ENCODE data around the gene LRP1. TPM values are rescaled to one million over a fixed set of nuclear protein-coding genes. Genes with fewer than 3 reads are reported as not detected.
A peak's percentile ranks its signal among the peaks of the same experiment; 100 is the strongest.

Gene LRP1
- total RNA-seq, 1 experiment from 2014 or later = 9.0 TPM

DNA sequence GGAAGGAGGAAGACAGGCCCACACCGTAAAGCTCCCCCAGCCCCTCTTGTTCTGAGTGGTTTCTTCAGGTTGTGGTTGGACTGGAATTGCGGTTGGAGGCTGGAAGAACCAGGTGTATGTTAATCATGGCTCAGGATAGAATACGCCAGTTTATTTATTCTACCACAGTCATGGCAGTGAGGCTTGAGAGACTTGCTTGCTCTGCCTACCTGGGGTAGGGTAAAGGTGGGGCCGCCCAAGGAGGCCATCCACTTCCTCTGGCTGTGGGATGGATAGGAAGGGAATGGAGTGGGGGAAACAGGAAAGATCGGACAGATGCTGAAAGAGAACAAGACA, 109.3 kb downstream of the LRP1 start:
- ATAC-seq (no peak), DNase-seq (ENCODE audit: low read depth, low spot score) (no peak)
- Histone ChIP-seq H3K4me3 (ENCODE audit: low read depth in 2 of 2, low read length in 2 of 2) (no peak overlapping the region), H3K27me3 (ENCODE audit: control insufficient read depth, insufficient read depth, low read length) (peaks cover 2% of the 10 kb centered on the region; the same call in 1 of the 2 replicates), H3K9me3 (ENCODE audit: control insufficient read depth, insufficient read depth, low read depth, low read length) (no peaks in the 10 kb centered on the region), H3K4me1 (ENCODE audit: control insufficient read depth, insufficient read depth, low read length) (peaks cover 21% of the 10 kb centered on the region), H3K27ac (ENCODE audit: low read length) (no peak overlapping the region), H3K36me3 (ENCODE audit: control insufficient read depth, insufficient read depth, low read length) (no peaks in the 10 kb centered on the region; the same call in 1 of the 2 replicates)
- in situ Hi-C loops (cut with HindIII; ENCODE audit: low pct_unique_long_range_greater_than_20kb, low sequenced_read_pairs) = no loop called here
- intact Hi-C loops (cut with micrococcal nuclease; ENCODE audit: unreplicated experiment) = no loop called here
- no TSS peak for BruUV-seq (replicated peaks)
- ChIA-PET CTCF (interaction anchor here (1.0 to 2.7 kb wide), 2 partner anchors 8 to 24 kb away, joined by 3 to 17 read pairs; partner anchors contain the start of gene SHMT2), POLR2A (no interaction called here)
- TF ChIP-seq, protein P1, sequence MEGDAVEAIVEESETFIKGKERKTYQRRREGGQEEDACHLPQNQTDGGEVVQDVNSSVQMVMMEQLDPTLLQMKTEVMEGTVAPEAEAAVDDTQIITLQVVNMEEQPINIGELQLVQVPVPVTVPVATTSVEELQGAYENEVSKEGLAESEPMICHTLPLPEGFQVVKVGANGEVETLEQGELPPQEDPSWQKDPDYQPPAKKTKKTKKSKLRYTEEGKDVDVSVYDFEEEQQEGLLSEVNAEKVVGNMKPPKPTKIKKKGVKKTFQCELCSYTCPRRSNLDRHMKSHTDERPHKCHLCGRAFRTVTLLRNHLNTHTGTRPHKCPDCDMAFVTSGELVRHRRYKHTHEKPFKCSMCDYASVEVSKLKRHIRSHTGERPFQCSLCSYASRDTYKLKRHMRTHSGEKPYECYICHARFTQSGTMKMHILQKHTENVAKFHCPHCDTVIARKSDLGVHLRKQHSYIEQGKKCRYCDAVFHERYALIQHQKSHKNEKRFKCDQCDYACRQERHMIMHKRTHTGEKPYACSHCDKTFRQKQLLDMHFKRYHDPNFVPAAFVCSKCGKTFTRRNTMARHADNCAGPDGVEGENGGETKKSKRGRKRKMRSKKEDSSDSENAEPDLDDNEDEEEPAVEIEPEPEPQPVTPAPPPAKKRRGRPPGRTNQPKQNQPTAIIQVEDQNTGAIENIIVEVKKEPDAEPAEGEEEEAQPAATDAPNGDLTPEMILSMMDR (IDR thresholded peaks at IDR 0.05) = no peak
- TF ChIP-seq SIN3A (IDR thresholded peaks at IDR 0.05; ENCODE audit: borderline replicate concordance, insufficient read depth, low read depth, low read length) = no peak

DNA sequence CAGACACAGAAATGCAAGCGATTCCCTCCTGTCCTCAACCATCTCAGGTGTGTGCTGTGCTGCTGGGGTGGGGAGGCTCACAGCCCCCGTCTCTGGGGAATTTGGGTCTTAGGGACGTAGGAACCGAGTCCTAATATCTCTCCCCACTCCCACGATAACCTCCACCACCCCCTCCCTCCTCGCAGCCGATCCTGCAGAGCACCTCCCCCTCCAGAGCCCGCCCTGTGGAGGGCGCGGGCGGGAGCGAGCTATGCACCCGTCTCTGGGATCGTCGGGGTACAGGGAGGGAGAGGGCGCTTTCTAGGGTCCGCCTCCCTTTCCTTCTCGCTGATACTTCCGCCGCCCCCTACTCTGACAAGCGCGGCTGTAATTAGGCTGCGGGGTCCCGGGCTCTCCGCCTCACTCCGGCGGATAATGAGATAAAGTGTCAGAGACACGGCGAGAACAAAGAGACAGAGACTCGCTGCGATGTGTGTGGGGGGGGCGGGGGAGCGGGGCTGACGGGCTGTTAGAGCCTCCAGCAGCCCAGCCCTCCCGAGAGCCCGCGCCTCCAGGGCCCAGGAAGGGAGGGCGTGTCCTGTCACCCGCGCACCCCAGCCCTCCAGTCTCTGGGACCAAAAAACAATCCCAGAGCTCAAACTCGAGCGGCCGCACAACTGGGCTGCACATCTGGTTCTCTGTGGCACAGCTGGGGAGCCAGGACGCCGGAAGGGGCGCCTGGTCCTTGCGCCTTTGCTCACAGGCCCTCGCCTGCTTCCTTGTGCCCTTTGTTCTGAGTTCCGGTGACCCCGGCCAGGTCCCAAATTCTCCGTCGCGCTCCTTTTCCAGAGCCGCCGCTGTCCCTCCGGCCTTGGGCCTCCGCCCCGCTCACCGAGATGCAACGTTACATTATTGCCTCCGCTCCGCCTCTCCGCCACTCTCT, 109.9 kb downstream of the LRP1 start:
- Histone ChIP-seq H3K27ac (ENCODE audit: low read length) (no peak overlapping the region), H3K36me3 (ENCODE audit: control insufficient read depth, insufficient read depth, low read length) (no peaks in the 10 kb centered on the region), H3K4me3 (ENCODE audit: low read depth in 2 of 2, low read length in 2 of 2) (peak overlapping the region in 1 of 2 experiments; percentile 67; a peak in 2 of 4 replicates), H3K4me1 (ENCODE audit: control insufficient read depth, insufficient read depth, low read length) (peaks cover 21% of the 10 kb centered on the region), H3K27me3 (ENCODE audit: control insufficient read depth, insufficient read depth, low read length) (peaks cover 2% of the 10 kb centered on the region; the same call in 1 of the 2 replicates), H3K9me3 (ENCODE audit: control insufficient read depth, insufficient read depth, low read depth, low read length) (no peaks in the 10 kb centered on the region)
- ATAC-seq (no peak), DNase-seq (ENCODE audit: low read depth, low spot score) (no peak)
- TF ChIP-seq TCF7L2 (IDR thresholded peaks at IDR 0.05; ENCODE audit: low read depth, low read length) (no peak), POLR2AphosphoS5 (IDR thresholded peaks at IDR 0.05; ENCODE audit: low read depth, low read length) (no peak), REST (IDR thresholded peaks at IDR 0.05; ENCODE audit: insufficient read depth in 1 of 2, low read depth in 2 of 2, low read length in 1 of 2) (no peak), SIN3A (IDR thresholded peaks at IDR 0.05; ENCODE audit: borderline replicate concordance, insufficient read depth, low read depth, low read length) (no peak)
- TF ChIP-seq, protein P1 (IDR thresholded peaks at IDR 0.05) = no peak
- ChIA-PET CTCF (interaction anchor here (1.0 to 2.7 kb wide), 3 partner anchors 8 to 25 kb away, joined by 3 to 17 read pairs (median 14); partner anchors contain the start of gene SHMT2), POLR2A (no interaction called here)
- intact Hi-C loops (cut with micrococcal nuclease; ENCODE audit: unreplicated experiment) (no loop called here), in situ Hi-C loops (cut with HindIII; ENCODE audit: low pct_unique_long_range_greater_than_20kb, low sequenced_read_pairs) (no loop called here)
- BruUV-seq (replicated peaks) = no TSS peak
